Left ventricle myocardium superior (tissue), 1 donor: ENCODE results near the gene TOR1A. TPM values are rescaled to one million over a fixed set of nuclear protein-coding genes. Genes with fewer than 3 reads are reported as not detected.

ENCODE experiments used
- ATAC-seq: fragments of 200-7000 bp; cut with Tn5 transposase; one replicate; pipeline ENCODE4 v1.9.1; 2020; ENCODE audit warnings: mild to moderate bottlenecking, moderate library complexity
- DNase-seq: peaks from one replicate; pipeline ENCODE4 v3.0.0-alpha.2; 2020
- intact Hi-C: fragments of 100-400 bp; cut with micrococcal nuclease; formaldehyde crosslinking; loops from one replicate; pipeline ENCODE4 v1.11.0; 2022
- long read RNA-seq: library from polyadenylated mRNA; unstranded; transcript quantifications from one replicate; pipeline ENCODE4 v2.0.0, GENCODE V29; 2021
- total RNA-seq: library from RNA; stranded (reverse); fragmentation: NEBNext Ultra II Directional; extraction: Animal tissue kit (Norgen Biotek cat#: 25700); gene quantifications from one replicate; pipeline ENCODE4 v1.2.1, GENCODE V29; 2021
- donor health status: DM: no; HTN: yes; CAD: no; lungs with severe emphysema.

Gene TOR1A
- 11.7 TPM for total RNA-seq
- long read RNA-seq, transcript TOR1A-201 (5 exons, 2,076 nt), result major isoform, 25 of 29 reads
- long read RNA-seq, partial matches to known transcripts, result 1 of 29 reads
- long read RNA-seq, other reads (novel, unspliced or antisense), result 3 of 29 reads

GRCh38 chr9:129823935-129824601 is at the start of gene TOR1A:
Gene TOR1A (minus strand): TSS chr9:129824136. CDS start chr9:129824085, 51 bp downstream.
- DNase-seq, result peak; percentile 97
- intact Hi-C loops, result no loop called here
- peak; percentile 97 for ATAC-seq

- ATAC-seq (no peak), DNase-seq (no peak)
- intact Hi-C loops, result no loop called here
These were observed 47.1 kb upstream of the TOR1A start for GRCh38 chr9:129871046-129871445.

- intact Hi-C loops, result no loop called here
- DNase-seq (no peak), ATAC-seq (peak; percentile 58)
These were observed 45.9 kb upstream of the TOR1A start for GRCh38 chr9:129869585-129870501.

GRCh38 chr9:129868872-129869486 is 45.0 kb upstream of the TOR1A start:
- intact Hi-C loops, result no loop called here
- no peak for DNase-seq
- peak; percentile 30 for ATAC-seq

- no peak for ATAC-seq
- DNase-seq, result no peak
- intact Hi-C loops, result no loop called here
These were observed 44.3 kb upstream of the TOR1A start for GRCh38 chr9:129868023-129868871.

GRCh38 chr9:129867136-129868022 is 43.4 kb upstream of the TOR1A start:
- no peak for DNase-seq
- intact Hi-C loops, result no loop called here
- ATAC-seq, result no peak

GRCh38 chr9:129866394-129867135 is 42.6 kb upstream of the TOR1A start:
- intact Hi-C loops, result no loop called here
- ATAC-seq (no peak), DNase-seq (no peak)

GRCh38 chr9:129865668-129866320 is 41.9 kb upstream of the TOR1A start:
- ATAC-seq, result no peak
- no peak for DNase-seq
- intact Hi-C loops, result no loop called here

GRCh38 chr9:129864991-129865647 is 41.2 kb upstream of the TOR1A start:
- no peak for DNase-seq
- ATAC-seq, result no peak
- intact Hi-C loops, result no loop called here

GRCh38 chr9:129863059-129863690 is 39.2 kb upstream of the TOR1A start:
- ATAC-seq, result no peak
- intact Hi-C loops, result no loop called here
- DNase-seq, result no peak

- ATAC-seq (no peak), DNase-seq (no peak)
- intact Hi-C loops, result no loop called here
These were observed 37.5 kb upstream of the TOR1A start for GRCh38 chr9:129861447-129861827.

- intact Hi-C loops, result no loop called here
- DNase-seq (no peak), ATAC-seq (no peak)
These were observed 36.9 kb upstream of the TOR1A start for GRCh38 chr9:129860653-129861446.

GRCh38 chr9:129858167-129858962 is 34.4 kb upstream of the TOR1A start:
- intact Hi-C loops, result no loop called here
- DNase-seq (no peak), ATAC-seq (no peak)

GRCh38 chr9:129857207-129857606 is 33.3 kb upstream of the TOR1A start:
- intact Hi-C loops, result no loop called here
- ATAC-seq, result no peak
- DNase-seq, result no peak
